ENCODE results near the gene ERCC5.

ERCC5 gene

DNA sequence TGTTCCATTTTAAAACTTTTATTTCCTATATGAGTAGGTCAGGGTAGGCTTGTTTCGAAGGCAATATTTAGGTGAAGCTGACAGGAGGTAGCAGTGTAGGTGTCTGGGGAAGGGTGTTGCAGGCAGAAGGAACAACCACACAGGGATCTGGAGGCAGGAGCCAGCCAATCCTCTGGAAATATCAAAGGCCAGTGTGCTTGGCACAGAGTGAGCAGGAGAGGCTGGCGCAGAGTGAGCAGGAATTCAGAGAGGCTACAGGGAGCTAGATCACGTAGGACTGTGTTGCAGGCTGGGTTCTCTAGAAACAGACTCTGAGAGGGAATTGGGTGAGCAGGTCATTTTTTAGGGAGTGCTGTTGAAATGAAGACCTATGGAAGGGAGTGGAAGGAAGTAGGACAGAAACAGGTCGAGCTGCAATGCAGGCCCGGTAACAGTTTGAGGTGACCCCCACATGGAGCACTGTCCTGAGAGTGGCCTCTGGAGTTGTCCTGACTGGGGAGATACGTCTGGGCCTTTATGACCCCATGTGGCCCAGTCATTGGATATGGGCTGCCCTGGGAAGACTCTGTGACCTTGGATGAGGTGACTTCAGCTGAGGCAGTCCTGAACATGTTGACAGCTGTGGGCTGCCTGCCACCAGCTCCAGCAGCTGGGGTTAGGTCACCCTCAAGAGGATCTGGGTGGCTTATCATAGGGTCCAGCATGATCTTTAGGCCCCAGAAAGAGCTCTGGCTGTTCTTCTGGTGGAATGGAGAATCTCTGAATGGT lies 51.7 kb downstream of the ERCC5 start:
- Histone ChIP-seq H3K27me3 (ENCODE audit: low read depth, low read length) (no peaks in the 10 kb centered on the region), H3K9me3 (ENCODE audit: control insufficient read depth in 1 of 2, low read length in 2 of 2) (no peaks in the 10 kb centered on the region), H3K4me3 (ENCODE audit: low read depth in 1 of 2, low read length in 2 of 2) (no peak overlapping the region), H3K4me1 (ENCODE audit: control insufficient read depth in 1 of 2, insufficient read depth in 2 of 2, low read length in 2 of 2) (no peaks in the 10 kb centered on the region), H3K36me3 (ENCODE audit: control insufficient read depth in 1 of 2, insufficient read depth in 2 of 2, low read length in 2 of 2) (no peaks in the 10 kb centered on the region), H3K27ac (ENCODE audit: low read length) (no peak overlapping the region)

DNA sequence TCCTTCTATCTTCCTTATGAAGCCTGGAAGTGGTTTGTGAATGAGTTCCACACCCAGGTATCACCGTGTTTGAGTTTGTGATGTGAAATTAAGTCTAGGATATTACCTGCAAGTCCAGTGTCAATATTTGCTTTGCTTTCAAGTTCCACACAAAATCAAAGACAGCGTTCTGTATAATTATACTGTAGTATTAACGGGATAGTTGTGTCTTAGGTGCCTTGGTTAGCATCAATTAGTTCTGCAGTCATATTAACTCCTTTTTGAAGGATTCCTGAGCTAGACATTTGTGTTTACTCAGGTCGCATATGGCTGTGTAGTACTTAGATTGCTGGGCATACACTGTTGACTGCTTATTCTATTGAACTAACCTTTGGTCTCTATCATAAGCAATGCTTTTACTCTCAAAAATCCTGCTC lies 54.4 kb downstream of the ERCC5 start:
- H3K36me3 ChIP-seq (ENCODE audit: control insufficient read depth in 1 of 2, insufficient read depth in 2 of 2, low read length in 2 of 2): no peaks in the 10 kb centered on the region
- H3K27ac ChIP-seq (ENCODE audit: low read length): no peak overlapping the region
- no peak overlapping the region for H3K4me3 ChIP-seq (ENCODE audit: low read depth in 1 of 2, low read length in 2 of 2)
- no peaks in the 10 kb centered on the region for H3K27me3 ChIP-seq (ENCODE audit: low read depth, low read length)
- H3K9me3 ChIP-seq (ENCODE audit: control insufficient read depth in 1 of 2, low read length in 2 of 2): no peaks in the 10 kb centered on the region
- H3K4me1 ChIP-seq (ENCODE audit: control insufficient read depth in 1 of 2, insufficient read depth in 2 of 2, low read length in 2 of 2): no peaks in the 10 kb centered on the region

DNA sequence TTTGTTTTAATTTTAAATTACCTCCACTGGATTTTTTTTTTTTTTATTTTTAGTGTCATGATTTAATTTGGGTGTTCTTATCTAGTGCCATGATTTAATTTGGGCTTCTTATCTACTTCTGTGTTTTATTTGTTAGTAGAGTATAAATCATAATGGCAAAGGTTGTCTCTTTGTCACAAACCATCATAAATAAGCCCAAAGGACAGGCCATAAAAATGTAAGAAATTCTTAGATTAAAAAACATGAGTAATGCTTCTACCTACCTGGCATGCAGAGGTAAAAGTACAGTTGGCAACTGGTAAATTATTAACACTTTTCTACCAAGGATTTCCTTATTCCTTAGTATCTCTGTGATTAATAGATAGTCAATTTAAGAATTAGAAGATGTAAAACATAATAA lies 55.2 kb downstream of the ERCC5 start:
- H3K4me3 ChIP-seq (ENCODE audit: low read depth in 1 of 2, low read length in 2 of 2): no peak overlapping the region
- no peaks in the 10 kb centered on the region for H3K36me3 ChIP-seq (ENCODE audit: control insufficient read depth in 1 of 2, insufficient read depth in 2 of 2, low read length in 2 of 2)
- H3K9me3 ChIP-seq (ENCODE audit: control insufficient read depth in 1 of 2, low read length in 2 of 2): no peaks in the 10 kb centered on the region
- no peak overlapping the region for H3K27ac ChIP-seq (ENCODE audit: low read length)
- no peaks in the 10 kb centered on the region for H3K27me3 ChIP-seq (ENCODE audit: low read depth, low read length)
- H3K4me1 ChIP-seq (ENCODE audit: control insufficient read depth in 1 of 2, insufficient read depth in 2 of 2, low read length in 2 of 2): no peaks in the 10 kb centered on the region

DNA sequence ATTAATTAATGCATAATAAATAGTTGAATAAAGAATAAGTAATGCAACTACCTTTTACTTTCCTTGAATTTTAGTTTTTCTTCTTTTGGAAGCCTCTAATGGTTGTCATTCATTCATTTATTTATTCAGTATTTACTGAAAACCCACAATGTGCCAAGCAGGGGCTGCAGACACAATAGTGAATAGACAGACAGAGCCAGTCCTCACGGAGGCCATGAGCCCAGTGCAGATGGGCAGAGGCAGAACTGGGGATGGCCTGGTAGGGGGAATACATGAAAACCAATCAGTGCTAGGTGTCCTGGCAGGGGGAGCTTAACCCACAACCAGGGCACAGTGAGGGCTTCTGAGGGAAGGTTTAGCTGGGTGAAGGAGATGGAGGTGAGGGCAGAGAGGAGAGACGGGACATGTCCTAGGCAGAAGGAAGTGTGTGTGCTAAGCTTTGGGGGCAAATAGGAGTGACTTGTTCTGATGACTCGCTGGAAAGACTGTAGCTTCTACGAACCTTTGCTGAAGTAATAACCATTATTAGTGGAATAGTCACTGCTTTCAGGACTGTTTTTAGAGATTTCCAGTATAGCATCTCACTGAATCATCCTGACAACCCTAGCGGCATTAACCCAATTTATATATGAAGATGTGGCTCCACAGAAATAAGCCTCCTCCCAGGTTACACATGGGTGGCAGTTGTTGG lies 55.9 kb downstream of the ERCC5 start:
- Histone ChIP-seq H3K9me3 (ENCODE audit: control insufficient read depth in 1 of 2, low read length in 2 of 2) (no peaks in the 10 kb centered on the region), H3K27me3 (ENCODE audit: low read depth, low read length) (no peaks in the 10 kb centered on the region), H3K4me1 (ENCODE audit: control insufficient read depth in 1 of 2, insufficient read depth in 2 of 2, low read length in 2 of 2) (no peaks in the 10 kb centered on the region), H3K27ac (ENCODE audit: low read length) (no peak overlapping the region), H3K4me3 (ENCODE audit: low read depth in 1 of 2, low read length in 2 of 2) (no peak overlapping the region), H3K36me3 (ENCODE audit: control insufficient read depth in 1 of 2, insufficient read depth in 2 of 2, low read length in 2 of 2) (no peaks in the 10 kb centered on the region)

DNA sequence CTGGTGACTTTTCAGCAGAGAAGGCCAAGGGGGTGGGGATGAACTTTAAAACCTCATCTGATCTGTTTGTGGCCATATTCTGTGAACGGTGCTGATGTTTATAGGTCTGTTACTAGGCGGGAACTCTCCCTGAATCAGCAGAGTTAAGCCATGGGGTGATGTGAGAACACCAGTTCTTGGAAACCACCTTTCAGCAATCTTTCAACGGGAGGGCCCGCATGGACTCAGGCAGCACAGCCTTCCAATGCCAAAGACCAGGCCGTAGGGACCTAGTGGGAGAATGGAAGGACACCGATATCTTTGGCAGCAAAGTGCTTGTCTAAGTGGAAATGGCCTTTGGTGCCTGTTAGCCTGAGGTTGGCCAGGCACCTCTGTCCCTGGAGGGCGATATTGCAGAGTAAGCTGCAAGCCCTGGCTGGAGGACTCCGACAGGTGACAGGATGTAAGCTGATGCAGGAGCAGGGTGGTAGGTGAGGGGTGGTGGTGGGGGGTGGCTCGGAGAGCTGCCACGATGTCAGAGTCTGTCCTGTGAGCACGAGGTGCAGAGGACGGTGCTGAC lies 57.0 kb downstream of the ERCC5 start:
- Histone ChIP-seq H3K4me1 (ENCODE audit: control insufficient read depth in 1 of 2, insufficient read depth in 2 of 2, low read length in 2 of 2) (no peaks in the 10 kb centered on the region), H3K27me3 (ENCODE audit: low read depth, low read length) (no peaks in the 10 kb centered on the region), H3K9me3 (ENCODE audit: control insufficient read depth in 1 of 2, low read length in 2 of 2) (no peaks in the 10 kb centered on the region), H3K36me3 (ENCODE audit: control insufficient read depth in 1 of 2, insufficient read depth in 2 of 2, low read length in 2 of 2) (no peaks in the 10 kb centered on the region), H3K27ac (ENCODE audit: low read length) (no peak overlapping the region), H3K4me3 (ENCODE audit: low read depth in 1 of 2, low read length in 2 of 2) (no peak overlapping the region)

DNA sequence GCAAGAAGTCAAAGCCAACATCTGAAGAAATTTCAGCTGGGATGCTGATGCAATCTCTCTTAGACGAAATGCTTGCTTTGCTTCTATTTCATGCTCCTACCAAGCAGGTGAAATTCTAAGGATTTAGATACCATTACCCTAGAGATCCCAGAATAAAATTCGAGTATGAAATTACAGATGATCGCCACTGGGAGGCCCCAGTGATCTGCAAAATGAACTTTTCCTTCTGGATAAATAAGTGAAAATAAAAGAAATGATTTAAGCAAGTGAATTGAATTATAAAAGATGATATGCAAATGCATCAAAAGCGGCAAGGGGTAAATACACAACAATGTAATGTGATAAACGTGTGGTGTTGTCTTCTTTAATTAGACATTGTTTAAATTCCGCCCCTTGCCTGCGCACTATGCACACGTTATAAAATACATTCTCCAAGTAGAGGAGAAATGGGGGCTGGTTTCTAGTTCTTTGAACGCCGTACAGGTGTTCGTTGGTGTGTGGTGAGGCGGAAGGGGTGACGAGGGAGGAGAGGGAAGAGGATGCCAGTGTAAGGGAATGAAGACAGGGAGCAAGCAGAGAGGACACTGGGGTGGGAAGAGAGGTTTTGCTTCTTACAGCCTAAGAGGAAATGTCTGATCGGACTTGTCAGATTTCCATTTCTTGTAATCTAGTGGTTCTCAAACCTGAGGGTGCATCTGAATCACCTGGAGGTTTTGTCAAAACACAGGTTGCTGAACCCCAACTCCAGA lies 58.0 kb downstream of the ERCC5 start:
- Histone ChIP-seq H3K9me3 (ENCODE audit: control insufficient read depth in 1 of 2, low read length in 2 of 2) (no peaks in the 10 kb centered on the region), H3K27me3 (ENCODE audit: low read depth, low read length) (no peaks in the 10 kb centered on the region), H3K4me1 (ENCODE audit: control insufficient read depth in 1 of 2, insufficient read depth in 2 of 2, low read length in 2 of 2) (no peaks in the 10 kb centered on the region), H3K27ac (ENCODE audit: low read length) (no peak overlapping the region), H3K36me3 (ENCODE audit: control insufficient read depth in 1 of 2, insufficient read depth in 2 of 2, low read length in 2 of 2) (no peaks in the 10 kb centered on the region), H3K4me3 (ENCODE audit: low read depth in 1 of 2, low read length in 2 of 2) (no peak overlapping the region)

DNA sequence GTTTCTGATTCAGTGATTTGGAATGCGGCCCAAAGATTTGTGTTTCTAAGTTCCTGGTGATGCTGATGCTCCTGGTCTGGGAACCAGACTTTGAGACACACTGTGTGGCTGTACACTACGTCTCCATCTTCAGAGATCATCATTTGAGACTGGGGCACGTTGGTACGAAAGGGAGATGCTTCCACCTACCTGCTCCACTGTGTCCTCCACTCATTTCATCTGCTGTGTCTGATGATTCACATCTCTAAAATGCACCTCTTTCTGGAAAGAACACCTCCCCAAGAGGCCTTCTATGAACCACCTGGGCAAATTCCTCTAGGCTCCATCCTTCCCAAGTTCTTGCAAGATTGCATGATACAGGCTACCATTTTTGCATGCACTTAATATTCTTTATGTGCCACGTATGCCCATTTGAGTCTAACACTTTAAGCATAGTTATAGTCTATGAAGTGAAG lies 58.6 kb downstream of the ERCC5 start:
- no peak overlapping the region for H3K27ac ChIP-seq (ENCODE audit: low read length)
- H3K4me3 ChIP-seq (ENCODE audit: low read depth in 1 of 2, low read length in 2 of 2): no peak overlapping the region
- no peaks in the 10 kb centered on the region for H3K36me3 ChIP-seq (ENCODE audit: control insufficient read depth in 1 of 2, insufficient read depth in 2 of 2, low read length in 2 of 2)
- no peaks in the 10 kb centered on the region for H3K9me3 ChIP-seq (ENCODE audit: control insufficient read depth in 1 of 2, low read length in 2 of 2)
- H3K27me3 ChIP-seq (ENCODE audit: low read depth, low read length): no peaks in the 10 kb centered on the region
- H3K4me1 ChIP-seq (ENCODE audit: control insufficient read depth in 1 of 2, insufficient read depth in 2 of 2, low read length in 2 of 2): no peaks in the 10 kb centered on the region

DNA sequence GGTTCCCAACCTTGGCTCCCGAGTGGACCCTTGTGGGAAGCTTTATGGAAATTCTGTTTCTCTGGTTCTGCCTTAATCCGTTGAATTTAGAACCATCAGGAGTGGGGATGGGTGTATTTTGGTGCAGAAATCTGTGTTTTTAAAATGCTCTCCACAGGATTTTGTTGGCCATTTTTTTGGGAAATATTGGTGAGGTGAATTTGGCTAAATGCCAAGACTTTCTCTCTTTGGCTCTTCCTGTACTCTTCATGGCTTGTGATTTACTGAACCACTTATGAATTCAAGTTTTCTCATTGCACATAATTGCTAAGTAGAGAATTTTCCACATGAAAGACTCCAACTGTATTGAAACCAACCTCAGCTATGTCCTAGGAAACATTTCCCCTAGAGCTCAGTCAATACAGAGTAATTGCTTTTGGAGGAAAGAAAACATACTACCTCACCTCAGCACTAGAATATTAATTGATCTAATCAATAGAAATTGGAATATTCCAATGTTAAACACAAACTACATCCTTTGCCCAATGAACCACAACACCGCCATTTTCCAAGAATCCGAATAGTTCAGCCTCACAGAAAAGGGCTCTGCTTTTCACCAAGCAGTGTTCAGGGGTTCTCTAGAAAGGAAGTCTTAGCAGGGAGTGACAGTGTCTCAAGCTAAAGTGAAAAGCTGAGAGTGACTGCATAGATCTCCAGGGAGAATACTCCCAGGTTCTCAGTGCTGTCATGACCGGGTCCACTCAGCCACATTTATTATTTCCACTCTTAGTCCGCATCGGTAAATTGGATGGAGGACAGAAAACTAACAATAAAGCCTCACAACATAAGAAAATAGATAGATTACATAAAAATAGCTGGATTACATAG lies 60.3 kb downstream of the ERCC5 start:
- no peaks in the 10 kb centered on the region for H3K36me3 ChIP-seq (ENCODE audit: control insufficient read depth in 1 of 2, insufficient read depth in 2 of 2, low read length in 2 of 2)
- no peaks in the 10 kb centered on the region for H3K27me3 ChIP-seq (ENCODE audit: low read depth, low read length)
- no peak overlapping the region for H3K27ac ChIP-seq (ENCODE audit: low read length)
- no peaks in the 10 kb centered on the region for H3K4me1 ChIP-seq (ENCODE audit: control insufficient read depth in 1 of 2, insufficient read depth in 2 of 2, low read length in 2 of 2)
- H3K9me3 ChIP-seq (ENCODE audit: control insufficient read depth in 1 of 2, low read length in 2 of 2): no peaks in the 10 kb centered on the region
- no peak overlapping the region for H3K4me3 ChIP-seq (ENCODE audit: low read depth in 1 of 2, low read length in 2 of 2)

DNA sequence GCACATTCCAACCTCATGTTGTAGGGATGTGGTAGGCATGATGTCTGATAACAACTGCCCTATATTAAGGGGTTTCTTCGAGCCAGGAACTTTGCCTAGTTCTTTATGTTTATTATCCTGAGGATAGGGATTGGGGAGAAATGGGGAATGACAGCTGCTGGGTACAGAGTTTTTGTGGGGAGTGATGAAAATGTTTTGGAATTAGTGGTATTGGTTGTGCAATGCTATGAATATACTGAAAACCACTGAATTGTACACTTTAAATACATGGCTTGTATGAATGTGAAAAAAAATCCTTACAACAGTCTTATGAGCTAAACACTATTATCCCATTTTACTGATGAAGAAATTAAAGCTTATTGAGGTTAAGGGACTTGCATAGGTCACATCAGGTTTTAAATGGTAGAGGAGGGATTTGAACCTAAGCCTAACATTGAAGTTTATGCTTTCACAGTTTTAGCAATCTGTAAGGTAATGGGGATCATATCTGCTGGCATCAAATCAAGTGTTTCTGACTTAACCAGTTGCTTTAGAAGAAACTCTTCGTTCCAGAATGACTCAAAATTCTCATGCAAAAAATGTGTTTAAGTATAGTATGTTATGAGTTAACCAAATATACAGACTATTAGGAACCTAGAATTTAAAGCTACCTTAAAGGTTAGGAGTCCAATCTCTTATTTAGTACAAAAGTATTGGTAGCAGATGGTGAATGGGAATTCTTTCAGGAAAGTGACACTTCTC lies 61.4 kb downstream of the ERCC5 start:
- H3K27me3 ChIP-seq (ENCODE audit: low read depth, low read length): no peaks in the 10 kb centered on the region
- H3K36me3 ChIP-seq (ENCODE audit: control insufficient read depth in 1 of 2, insufficient read depth in 2 of 2, low read length in 2 of 2): no peaks in the 10 kb centered on the region
- H3K9me3 ChIP-seq (ENCODE audit: control insufficient read depth in 1 of 2, low read length in 2 of 2): no peaks in the 10 kb centered on the region
- H3K27ac ChIP-seq (ENCODE audit: low read length): no peak overlapping the region
- H3K4me1 ChIP-seq (ENCODE audit: control insufficient read depth in 1 of 2, insufficient read depth in 2 of 2, low read length in 2 of 2): no peaks in the 10 kb centered on the region
- no peak overlapping the region for H3K4me3 ChIP-seq (ENCODE audit: low read depth in 1 of 2, low read length in 2 of 2)

DNA sequence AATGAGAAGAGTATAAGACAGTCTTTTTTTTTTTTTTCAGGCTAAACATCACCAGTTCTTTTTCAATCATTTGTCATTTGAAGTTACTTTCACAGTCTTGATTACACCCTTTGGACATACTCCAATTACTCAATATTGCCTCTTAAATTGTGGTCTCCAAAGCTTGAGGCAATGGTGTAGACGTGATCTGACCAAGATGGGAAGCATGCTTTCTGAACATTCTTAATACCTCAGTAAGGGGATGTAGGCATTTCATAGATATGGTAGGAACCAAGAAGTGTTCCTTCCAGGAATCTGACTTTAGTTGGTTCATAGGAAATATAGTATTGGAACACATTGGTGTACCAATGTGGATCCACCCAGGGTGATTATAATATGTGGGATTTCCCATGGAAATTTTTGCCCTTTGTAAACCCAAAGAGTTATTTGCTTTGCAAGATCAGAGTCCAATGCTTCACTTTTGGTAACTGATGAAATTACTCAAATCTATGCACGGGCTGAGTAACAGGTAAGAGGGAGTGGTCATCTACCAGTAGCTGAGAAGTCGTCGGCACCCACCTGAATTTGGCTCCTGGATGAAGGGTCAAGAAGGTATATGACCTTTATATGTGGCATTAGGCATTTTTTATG lies 62.2 kb downstream of the ERCC5 start:
- H3K36me3 ChIP-seq (ENCODE audit: control insufficient read depth in 1 of 2, insufficient read depth in 2 of 2, low read length in 2 of 2): no peaks in the 10 kb centered on the region
- H3K9me3 ChIP-seq (ENCODE audit: control insufficient read depth in 1 of 2, low read length in 2 of 2): no peaks in the 10 kb centered on the region
- H3K4me1 ChIP-seq (ENCODE audit: control insufficient read depth in 1 of 2, insufficient read depth in 2 of 2, low read length in 2 of 2): no peaks in the 10 kb centered on the region
- H3K27ac ChIP-seq (ENCODE audit: low read length): no peak overlapping the region
- H3K4me3 ChIP-seq (ENCODE audit: low read depth in 1 of 2, low read length in 2 of 2): no peak overlapping the region
- no peaks in the 10 kb centered on the region for H3K27me3 ChIP-seq (ENCODE audit: low read depth, low read length)
